Adrenal gland (tissue), 5 donors: ENCODE data around the gene PUS3.

Experiments used
- POLR2A ChIP-seq, 2 donors: fragments of 450-650 bp; IDR thresholded peaks; one replicate each; pipeline ENCODE4 v1.6.1; 2017; ENCODE audit warnings: antibody characterized with exemption in 2 of 2, mild to moderate bottlenecking in 2 of 2, moderate library complexity in 1 of 2
- TF ChIP-seq, protein P1 (sequence below), 6 experiments: fragments of 450-650 bp in 4 of 6; fragments of 200-600 bp in 2 of 6; sonication (generic) in 1 of 6; IDR thresholded peaks; 1 replicate in 5 of 6; 2 replicates in 1 of 6; pipeline versions ENCODE4 v1.5.1 to v1.8.0; 2016 to 2021; ENCODE audit warnings: antibody characterized with exemption in 6 of 6, mild to moderate bottlenecking in 2 of 6, moderate library complexity in 1 of 6
- donor health status: DM: no; HTN: no; CAD: no.

GRCh38 chr11:125950178-125950490 lies 47.1 kb upstream of the PUS3 start:
- TF ChIP-seq, protein P1, sequence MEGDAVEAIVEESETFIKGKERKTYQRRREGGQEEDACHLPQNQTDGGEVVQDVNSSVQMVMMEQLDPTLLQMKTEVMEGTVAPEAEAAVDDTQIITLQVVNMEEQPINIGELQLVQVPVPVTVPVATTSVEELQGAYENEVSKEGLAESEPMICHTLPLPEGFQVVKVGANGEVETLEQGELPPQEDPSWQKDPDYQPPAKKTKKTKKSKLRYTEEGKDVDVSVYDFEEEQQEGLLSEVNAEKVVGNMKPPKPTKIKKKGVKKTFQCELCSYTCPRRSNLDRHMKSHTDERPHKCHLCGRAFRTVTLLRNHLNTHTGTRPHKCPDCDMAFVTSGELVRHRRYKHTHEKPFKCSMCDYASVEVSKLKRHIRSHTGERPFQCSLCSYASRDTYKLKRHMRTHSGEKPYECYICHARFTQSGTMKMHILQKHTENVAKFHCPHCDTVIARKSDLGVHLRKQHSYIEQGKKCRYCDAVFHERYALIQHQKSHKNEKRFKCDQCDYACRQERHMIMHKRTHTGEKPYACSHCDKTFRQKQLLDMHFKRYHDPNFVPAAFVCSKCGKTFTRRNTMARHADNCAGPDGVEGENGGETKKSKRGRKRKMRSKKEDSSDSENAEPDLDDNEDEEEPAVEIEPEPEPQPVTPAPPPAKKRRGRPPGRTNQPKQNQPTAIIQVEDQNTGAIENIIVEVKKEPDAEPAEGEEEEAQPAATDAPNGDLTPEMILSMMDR (IDR thresholded peaks at IDR 0.05), result no peak
- no peak for TF ChIP-seq POLR2A (IDR thresholded peaks at IDR 0.05)
